Nephron (organoid): ENCODE measurements around the gene SLC34A2.

Experiments
- H3K27ac Mint-ChIP-seq, 3 experiments: 2 replicates each; pipeline ENCODE4 v1.8.0; 2020; ENCODE audit warnings: mixed read lengths in 3 of 3, mild to moderate bottlenecking in 2 of 3, moderate library complexity in 1 of 3
- H3K27me3 Mint-ChIP-seq: 2 replicates; pipeline ENCODE4 v1.8.0; 2021; ENCODE audit warnings: low read depth, mild to moderate bottlenecking, moderate library complexity, mixed read lengths
- H3K36me3 Mint-ChIP-seq: 2 replicates; pipeline ENCODE4 v1.8.0; 2020; ENCODE audit warnings: low read depth, mixed read lengths
- H3K4me1 Mint-ChIP-seq: 2 replicates; pipeline ENCODE4 v1.8.0; 2020; ENCODE audit warnings: mixed read lengths
- H3K4me3 Mint-ChIP-seq, 3 experiments: 2 replicates each; pipeline ENCODE4 v1.8.0; 2020; ENCODE audit warnings: mild to moderate bottlenecking in 3 of 3, mixed read lengths in 3 of 3, moderate library complexity in 2 of 3
- H3K9me3 Mint-ChIP-seq: 2 replicates; pipeline ENCODE4 v1.8.0; 2020; ENCODE audit warnings: mixed read lengths
- CTCF ChIP-seq, 3 experiments: fragments of 200-600 bp; sonication (generic); IDR thresholded peaks; one replicate each; pipeline ENCODE4 v1.5.0; 2021; ENCODE audit warnings: antibody characterized with exemption in 3 of 3; ENCODE audit not compliant: unreplicated experiment in 3 of 3

The SLC34A2 gene

GRCh38 chr4:25637581-25638220 lies 17.9 kb upstream of the SLC34A2 start:
- TF ChIP-seq CTCF (IDR thresholded peaks at IDR 0.05; ENCODE audit: unreplicated experiment in 3 of 3), result no peak
- no peak overlapping the region for H3K27ac Mint-ChIP-seq
- H3K9me3 Mint-ChIP-seq, result no peaks in the 10 kb centered on the region
- H3K36me3 Mint-ChIP-seq, result no peaks in the 10 kb centered on the region
- H3K4me1 Mint-ChIP-seq, result peaks cover 5% of the 10 kb centered on the region
- peaks cover 4% of the 10 kb centered on the region for H3K27me3 Mint-ChIP-seq
- H3K4me3 Mint-ChIP-seq, result no peak overlapping the region

- no peak overlapping the region for H3K4me3 Mint-ChIP-seq
- no peaks in the 10 kb centered on the region for H3K36me3 Mint-ChIP-seq
- H3K27ac Mint-ChIP-seq, result no peak overlapping the region
- no peak for TF ChIP-seq CTCF (IDR thresholded peaks at IDR 0.05; ENCODE audit: unreplicated experiment in 3 of 3)
- no peaks in the 10 kb centered on the region for H3K9me3 Mint-ChIP-seq
- peaks cover 5% of the 10 kb centered on the region for H3K4me1 Mint-ChIP-seq
- H3K27me3 Mint-ChIP-seq, result peaks cover 4% of the 10 kb centered on the region
These were observed 17.4 kb upstream of the SLC34A2 start for GRCh38 chr4:25638221-25638601.

GRCh38 chr4:25638806-25639205 lies 16.8 kb upstream of the SLC34A2 start:
- Mint-ChIP-seq H3K36me3 (no peaks in the 10 kb centered on the region), H3K27ac (no peak overlapping the region), H3K4me3 (no peak overlapping the region), H3K27me3 (peaks cover 4% of the 10 kb centered on the region), H3K9me3 (no peaks in the 10 kb centered on the region), H3K4me1 (peaks cover 5% of the 10 kb centered on the region)
- no peak for TF ChIP-seq CTCF (IDR thresholded peaks at IDR 0.05; ENCODE audit: unreplicated experiment in 3 of 3)

GRCh38 chr4:25650311-25650710 lies 5.3 kb upstream of the SLC34A2 start:
- no peak for TF ChIP-seq CTCF (IDR thresholded peaks at IDR 0.05; ENCODE audit: unreplicated experiment in 3 of 3)
- H3K36me3 Mint-ChIP-seq, result no peaks in the 10 kb centered on the region
- H3K27me3 Mint-ChIP-seq, result peaks cover 42% of the 10 kb centered on the region
- H3K27ac Mint-ChIP-seq, result no peak overlapping the region
- H3K4me3 Mint-ChIP-seq, result no peak overlapping the region
- H3K4me1 Mint-ChIP-seq, result peaks cover 10% of the 10 kb centered on the region
- no peaks in the 10 kb centered on the region for H3K9me3 Mint-ChIP-seq

- Mint-ChIP-seq H3K27me3 (peaks cover 56% of the 10 kb centered on the region), H3K27ac (no peak overlapping the region), H3K4me3 (no peak overlapping the region), H3K9me3 (no peaks in the 10 kb centered on the region), H3K4me1 (peaks cover 16% of the 10 kb centered on the region), H3K36me3 (no peaks in the 10 kb centered on the region)
- TF ChIP-seq CTCF (IDR thresholded peaks at IDR 0.05; ENCODE audit: unreplicated experiment in 3 of 3), result no peak
These were observed 4.0 kb upstream of the SLC34A2 start for GRCh38 chr4:25651682-25652081.
